GM12878 (cell line): ENCODE data around the gene EAF1. TPM values are rescaled to one million over a fixed set of nuclear protein-coding genes. Genes with fewer than 3 reads are reported as not detected.

Experiments
- ASH2L ChIP-seq: fragments of 300-600, 200-600 bp; sonication (generic); IDR thresholded peaks from 2 replicates; pipeline ENCODE4 v1.6.1; 2017; ENCODE audit warnings: low read depth, mild to moderate bottlenecking, borderline replicate concordance
- CBX5 ChIP-seq: sonication (generic); IDR thresholded peaks from 2 replicates; pipeline ENCODE4 v1.6.1; 2016; ENCODE audit warnings: low read depth, moderate library complexity, mild to moderate bottlenecking, inconsistent platforms
- CHD1 ChIP-seq: IDR thresholded peaks from 2 replicates; pipeline ENCODE4 v1.6.1; 2012; ENCODE audit warnings: low read depth, low read length, improper control_type of control experiment
- CREM ChIP-seq: IDR thresholded peaks from 2 replicates; pipeline ENCODE4 v1.6.1; 2014; ENCODE audit warnings: antibody characterized with exemption, low read depth
- HDGF ChIP-seq: fragments of 450-650 bp; IDR thresholded peaks from 2 replicates; pipeline ENCODE4 v1.6.1; 2016; ENCODE audit warnings: antibody characterized with exemption
- KLF5 ChIP-seq: fragments of 450-650 bp; IDR thresholded peaks from 2 replicates; pipeline ENCODE4 v1.6.1; 2014; ENCODE audit warnings: mild to moderate bottlenecking; ENCODE audit not compliant: partially characterized antibody
- SPI1 ChIP-seq: IDR thresholded peaks from 2 replicates; pipeline ENCODE4 v1.6.1; 2011; ENCODE audit warnings: low read depth, mild to moderate bottlenecking, low read length, moderate library complexity, borderline replicate concordance; ENCODE audit not compliant: insufficient read depth
- YBX1 ChIP-seq: fragments of 450-650 bp; IDR thresholded peaks from 2 replicates; pipeline ENCODE4 v1.6.1; 2016; ENCODE audit warnings: antibody characterized with exemption
- ZNF207 ChIP-seq: fragments of 450-650 bp; IDR thresholded peaks from 2 replicates; pipeline ENCODE4 v1.6.1; 2014; ENCODE audit warnings: antibody characterized with exemption, mild to moderate bottlenecking, borderline replicate concordance
- ZNF217 ChIP-seq: fragments of 450-650 bp; IDR thresholded peaks from 2 replicates; pipeline ENCODE4 v1.6.1; 2017; ENCODE audit warnings: antibody characterized with exemption, mild to moderate bottlenecking
- ZNF274 ChIP-seq: IDR thresholded peaks from one replicate; pipeline ENCODE4 v1.8.0; 2011; ENCODE audit not compliant: insufficient read length, insufficient read depth
- polyA plus RNA-seq, 11 experiments: library from polyadenylated mRNA; depleted of rRNA in 4 of 11; unstranded in 6 of 11; stranded (reverse) in 5 of 11; fragments of >200 nt; fragmentation: Nextera tagmentation in 4 of 11; fragmentation: Illumina TruSeq in 1 of 11; extraction: Ambion mirVana in 4 of 11; extraction: Trizol in 1 of 11; gene quantifications; 1 replicate in 1 of 11; 2 replicates in 10 of 11; pipeline versions ENCODE4 v1.2.1 to v1.2.3, GENCODE V29; 2011 to 2016; ENCODE audit warnings: inconsistent platforms in 2 of 11, missing spikeins in 2 of 11, low read depth in 1 of 11
- total RNA-seq, 4 experiments: library from RNA; depleted of rRNA in 3 of 4; stranded (reverse); fragments of >200 nt in 3 of 4; fragmentation: Illumina TruSeq in 1 of 4; extraction: Trizol in 1 of 4; gene quantifications; 2 replicates each; pipeline versions ENCODE4 v1.2.1 to v1.2.3, GENCODE V29; 2013 to 2021
- TF ChIP-seq, protein P1 (sequence below): fragments of 450-650 bp; IDR thresholded peaks from 2 replicates; pipeline ENCODE4 v1.6.1; 2016; ENCODE audit warnings: mild to moderate bottlenecking, moderate library complexity, borderline replicate concordance
- TF ChIP-seq, protein P2 (sequence below): fragments of 150-350 bp; IDR thresholded peaks from 2 replicates; pipeline ENCODE4 v1.6.1; 2016; ENCODE audit warnings: low read depth, low read length
- TF ChIP-seq, protein P3 (sequence below): fragments of 450-650 bp; formaldehyde crosslinking; IDR thresholded peaks from 2 replicates; pipeline ENCODE4 v1.5.0; 2022; ENCODE audit warnings: mild to moderate bottlenecking, missing genetic modification characterization
- TF ChIP-seq, protein P4 (sequence below): IDR thresholded peaks from 2 replicates; pipeline ENCODE4 v1.6.1; 2012; ENCODE audit warnings: low read depth, low read length, improper control_type of control experiment

Gene EAF1
- total and polyA plus RNA-seq, 10 of the 15 experiments (the other 5 are each of a cell fraction or from before 2014, with no cell fraction given): 6.8 to 21.6 (median 15.6) TPM

DNA sequence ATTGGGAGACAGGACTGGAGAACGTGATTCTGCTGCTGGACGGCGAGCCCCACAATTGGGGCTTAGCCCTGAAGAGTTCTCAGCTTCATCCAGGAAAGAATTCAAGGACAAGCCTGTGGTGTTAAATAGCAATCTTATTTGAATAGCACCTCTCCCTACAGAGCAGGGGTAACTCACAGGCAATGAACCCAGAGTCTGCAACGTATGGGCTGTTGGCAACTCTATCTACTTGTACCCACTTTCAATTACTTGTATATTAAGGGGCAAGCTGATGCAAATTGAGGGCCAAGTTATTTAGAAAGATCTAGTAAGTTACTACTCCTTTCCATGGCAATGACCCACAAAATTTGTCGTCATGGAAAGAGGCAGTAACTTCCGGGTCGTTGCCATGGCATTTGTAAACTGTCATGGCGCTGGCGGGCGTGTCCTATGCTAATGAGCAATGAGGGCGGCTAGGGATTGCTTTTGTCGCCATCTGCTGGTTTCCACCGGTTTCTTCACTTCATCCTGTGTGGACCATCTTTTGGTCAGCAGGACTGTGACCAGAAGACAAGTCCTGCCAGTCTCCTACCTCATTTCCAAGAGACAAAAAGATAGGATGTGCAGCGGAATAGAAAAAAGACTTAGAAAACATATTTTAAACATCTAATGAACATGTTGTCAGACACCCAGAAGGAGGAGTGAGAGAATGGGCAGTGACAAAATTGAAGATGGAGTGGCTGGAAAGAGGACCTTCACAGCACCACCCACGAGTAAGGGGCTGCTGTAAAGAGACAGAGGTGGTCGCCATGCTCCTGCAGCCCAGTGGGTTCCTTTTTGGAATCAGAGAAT lies 49.2 kb upstream of the EAF1 start (continued):
- TF ChIP-seq, protein P1, sequence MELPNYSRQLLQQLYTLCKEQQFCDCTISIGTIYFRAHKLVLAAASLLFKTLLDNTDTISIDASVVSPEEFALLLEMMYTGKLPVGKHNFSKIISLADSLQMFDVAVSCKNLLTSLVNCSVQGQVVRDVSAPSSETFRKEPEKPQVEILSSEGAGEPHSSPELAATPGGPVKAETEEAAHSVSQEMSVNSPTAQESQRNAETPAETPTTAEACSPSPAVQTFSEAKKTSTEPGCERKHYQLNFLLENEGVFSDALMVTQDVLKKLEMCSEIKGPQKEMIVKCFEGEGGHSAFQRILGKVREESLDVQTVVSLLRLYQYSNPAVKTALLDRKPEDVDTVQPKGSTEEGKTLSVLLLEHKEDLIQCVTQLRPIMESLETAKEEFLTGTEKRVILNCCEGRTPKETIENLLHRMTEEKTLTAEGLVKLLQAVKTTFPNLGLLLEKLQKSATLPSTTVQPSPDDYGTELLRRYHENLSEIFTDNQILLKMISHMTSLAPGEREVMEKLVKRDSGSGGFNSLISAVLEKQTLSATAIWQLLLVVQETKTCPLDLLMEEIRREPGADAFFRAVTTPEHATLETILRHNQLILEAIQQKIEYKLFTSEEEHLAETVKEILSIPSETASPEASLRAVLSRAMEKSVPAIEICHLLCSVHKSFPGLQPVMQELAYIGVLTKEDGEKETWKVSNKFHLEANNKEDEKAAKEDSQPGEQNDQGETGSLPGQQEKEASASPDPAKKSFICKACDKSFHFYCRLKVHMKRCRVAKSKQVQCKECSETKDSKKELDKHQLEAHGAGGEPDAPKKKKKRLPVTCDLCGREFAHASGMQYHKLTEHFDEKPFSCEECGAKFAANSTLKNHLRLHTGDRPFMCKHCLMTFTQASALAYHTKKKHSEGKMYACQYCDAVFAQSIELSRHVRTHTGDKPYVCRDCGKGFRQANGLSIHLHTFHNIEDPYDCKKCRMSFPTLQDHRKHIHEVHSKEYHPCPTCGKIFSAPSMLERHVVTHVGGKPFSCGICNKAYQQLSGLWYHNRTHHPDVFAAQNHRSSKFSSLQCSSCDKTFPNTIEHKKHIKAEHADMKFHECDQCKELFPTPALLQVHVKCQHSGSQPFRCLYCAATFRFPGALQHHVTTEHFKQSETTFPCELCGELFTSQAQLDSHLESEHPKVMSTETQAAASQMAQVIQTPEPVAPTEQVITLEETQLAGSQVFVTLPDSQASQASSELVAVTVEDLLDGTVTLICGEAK: peak; percentile 96
- peak; percentile 64 for TF ChIP-seq KLF5
- TF ChIP-seq ZNF217: no peak
- no peak for TF ChIP-seq SPI1
- no peak for TF ChIP-seq ASH2L
- TF ChIP-seq HDGF: no peak
- TF ChIP-seq, protein P2, sequence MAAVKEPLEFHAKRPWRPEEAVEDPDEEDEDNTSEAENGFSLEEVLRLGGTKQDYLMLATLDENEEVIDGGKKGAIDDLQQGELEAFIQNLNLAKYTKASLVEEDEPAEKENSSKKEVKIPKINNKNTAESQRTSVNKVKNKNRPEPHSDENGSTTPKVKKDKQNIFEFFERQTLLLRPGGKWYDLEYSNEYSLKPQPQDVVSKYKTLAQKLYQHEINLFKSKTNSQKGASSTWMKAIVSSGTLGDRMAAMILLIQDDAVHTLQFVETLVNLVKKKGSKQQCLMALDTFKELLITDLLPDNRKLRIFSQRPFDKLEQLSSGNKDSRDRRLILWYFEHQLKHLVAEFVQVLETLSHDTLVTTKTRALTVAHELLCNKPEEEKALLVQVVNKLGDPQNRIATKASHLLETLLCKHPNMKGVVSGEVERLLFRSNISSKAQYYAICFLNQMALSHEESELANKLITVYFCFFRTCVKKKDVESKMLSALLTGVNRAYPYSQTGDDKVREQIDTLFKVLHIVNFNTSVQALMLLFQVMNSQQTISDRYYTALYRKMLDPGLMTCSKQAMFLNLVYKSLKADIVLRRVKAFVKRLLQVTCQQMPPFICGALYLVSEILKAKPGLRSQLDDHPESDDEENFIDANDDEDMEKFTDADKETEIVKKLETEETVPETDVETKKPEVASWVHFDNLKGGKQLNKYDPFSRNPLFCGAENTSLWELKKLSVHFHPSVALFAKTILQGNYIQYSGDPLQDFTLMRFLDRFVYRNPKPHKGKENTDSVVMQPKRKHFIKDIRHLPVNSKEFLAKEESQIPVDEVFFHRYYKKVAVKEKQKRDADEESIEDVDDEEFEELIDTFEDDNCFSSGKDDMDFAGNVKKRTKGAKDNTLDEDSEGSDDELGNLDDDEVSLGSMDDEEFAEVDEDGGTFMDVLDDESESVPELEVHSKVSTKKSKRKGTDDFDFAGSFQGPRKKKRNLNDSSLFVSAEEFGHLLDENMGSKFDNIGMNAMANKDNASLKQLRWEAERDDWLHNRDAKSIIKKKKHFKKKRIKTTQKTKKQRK: no peak
- TF ChIP-seq, protein P3, sequence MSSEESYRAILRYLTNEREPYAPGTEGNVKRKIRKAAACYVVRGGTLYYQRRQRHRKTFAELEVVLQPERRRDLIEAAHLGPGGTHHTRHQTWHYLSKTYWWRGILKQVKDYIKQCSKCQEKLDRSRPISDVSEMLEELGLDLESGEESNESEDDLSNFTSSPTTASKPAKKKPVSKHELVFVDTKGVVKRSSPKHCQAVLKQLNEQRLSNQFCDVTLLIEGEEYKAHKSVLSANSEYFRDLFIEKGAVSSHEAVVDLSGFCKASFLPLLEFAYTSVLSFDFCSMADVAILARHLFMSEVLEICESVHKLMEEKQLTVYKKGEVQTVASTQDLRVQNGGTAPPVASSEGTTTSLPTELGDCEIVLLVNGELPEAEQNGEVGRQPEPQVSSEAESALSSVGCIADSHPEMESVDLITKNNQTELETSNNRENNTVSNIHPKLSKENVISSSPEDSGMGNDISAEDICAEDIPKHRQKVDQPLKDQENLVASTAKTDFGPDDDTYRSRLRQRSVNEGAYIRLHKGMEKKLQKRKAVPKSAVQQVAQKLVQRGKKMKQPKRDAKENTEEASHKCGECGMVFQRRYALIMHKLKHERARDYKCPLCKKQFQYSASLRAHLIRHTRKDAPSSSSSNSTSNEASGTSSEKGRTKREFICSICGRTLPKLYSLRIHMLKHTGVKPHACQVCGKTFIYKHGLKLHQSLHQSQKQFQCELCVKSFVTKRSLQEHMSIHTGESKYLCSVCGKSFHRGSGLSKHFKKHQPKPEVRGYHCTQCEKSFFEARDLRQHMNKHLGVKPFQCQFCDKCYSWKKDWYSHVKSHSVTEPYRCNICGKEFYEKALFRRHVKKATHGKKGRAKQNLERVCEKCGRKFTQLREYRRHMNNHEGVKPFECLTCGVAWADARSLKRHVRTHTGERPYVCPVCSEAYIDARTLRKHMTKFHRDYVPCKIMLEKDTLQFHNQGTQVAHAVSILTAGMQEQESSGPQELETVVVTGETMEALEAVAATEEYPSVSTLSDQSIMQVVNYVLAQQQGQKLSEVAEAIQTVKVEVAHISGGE: no peak
- TF ChIP-seq YBX1: no peak
- peak; percentile 90 for TF ChIP-seq ZNF207
- no peak for TF ChIP-seq ZNF274
- TF ChIP-seq CHD1: no peak
- TF ChIP-seq, protein P4, sequence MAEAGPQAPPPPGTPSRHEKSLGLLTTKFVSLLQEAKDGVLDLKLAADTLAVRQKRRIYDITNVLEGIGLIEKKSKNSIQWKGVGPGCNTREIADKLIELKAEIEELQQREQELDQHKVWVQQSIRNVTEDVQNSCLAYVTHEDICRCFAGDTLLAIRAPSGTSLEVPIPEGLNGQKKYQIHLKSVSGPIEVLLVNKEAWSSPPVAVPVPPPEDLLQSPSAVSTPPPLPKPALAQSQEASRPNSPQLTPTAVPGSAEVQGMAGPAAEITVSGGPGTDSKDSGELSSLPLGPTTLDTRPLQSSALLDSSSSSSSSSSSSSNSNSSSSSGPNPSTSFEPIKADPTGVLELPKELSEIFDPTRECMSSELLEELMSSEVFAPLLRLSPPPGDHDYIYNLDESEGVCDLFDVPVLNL: 0 out of 2 replicates have a peak, but pooled peaks have one; percentile 29
- TF ChIP-seq CREM: peak; percentile 93
- TF ChIP-seq CBX5: 0 out of 2 replicates have a peak, but pooled peaks have one; percentile 12
